NCI-H2196 treated with DMSO at 0.1 percent for 48 hours (cell line): ENCODE results near the gene TUBA1A.
"Not testable (repeated sequence)": the region's sequence is repeated elsewhere in the genome, so short reads cannot be mapped to it uniquely, and the experiment has no call there.

ENCODE experiments used
- DNase-seq: peaks from one replicate; lab custom pipeline; 2025; ENCODE audit not compliant: unreplicated experiment; lab: John Stamatoyannopoulos, UW

Gene TUBA1A

DNA sequence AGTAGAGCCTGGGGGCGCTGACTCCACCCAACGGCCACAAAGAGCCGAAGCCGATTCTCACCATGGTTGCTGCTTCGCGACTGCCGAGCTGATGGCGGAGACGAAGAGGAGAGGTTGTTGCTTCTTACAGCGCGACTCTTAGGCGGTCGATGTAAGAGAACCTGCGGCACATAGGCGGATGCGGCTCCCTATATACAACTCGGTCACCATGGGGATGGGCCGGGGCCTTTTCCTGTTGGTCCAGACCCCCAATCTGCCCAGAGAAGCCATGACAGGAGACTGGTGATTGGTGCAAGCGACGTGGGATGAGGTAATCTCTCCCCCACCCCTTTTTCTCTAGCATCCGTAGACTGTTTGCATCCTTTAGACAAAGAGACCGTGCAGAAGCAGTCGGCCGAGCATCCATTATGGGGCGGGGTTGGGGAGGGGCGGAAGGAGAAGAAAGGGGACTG, at the start of gene TUBA1A:
Gene TUBA1A, minus strand, starts transcription at position 165 of the 452 bp plus-strand sequence. Its CDS starts 101 bp downstream, at position 64.
- DNase-seq: peak; percentile 98

DNA sequence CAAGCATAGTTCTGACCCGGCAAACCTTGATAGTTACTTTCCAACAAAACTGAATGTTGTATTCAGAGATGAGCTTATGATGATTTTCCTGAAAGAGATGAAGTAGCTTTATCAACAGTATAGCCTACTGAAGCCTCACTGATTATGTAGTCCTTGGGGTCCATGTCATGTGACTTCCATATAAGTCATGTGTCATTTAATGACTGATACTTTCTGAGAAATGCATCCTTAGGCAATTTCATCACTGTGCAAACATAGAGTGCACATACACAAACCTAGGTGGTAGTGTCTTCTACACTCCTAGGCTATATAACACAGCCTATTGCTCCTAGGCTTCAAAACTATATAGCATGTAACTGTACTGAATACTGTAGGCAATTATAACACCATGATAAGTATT, 47.5 kb upstream of the TUBA1A start:
- no peak for DNase-seq

DNA sequence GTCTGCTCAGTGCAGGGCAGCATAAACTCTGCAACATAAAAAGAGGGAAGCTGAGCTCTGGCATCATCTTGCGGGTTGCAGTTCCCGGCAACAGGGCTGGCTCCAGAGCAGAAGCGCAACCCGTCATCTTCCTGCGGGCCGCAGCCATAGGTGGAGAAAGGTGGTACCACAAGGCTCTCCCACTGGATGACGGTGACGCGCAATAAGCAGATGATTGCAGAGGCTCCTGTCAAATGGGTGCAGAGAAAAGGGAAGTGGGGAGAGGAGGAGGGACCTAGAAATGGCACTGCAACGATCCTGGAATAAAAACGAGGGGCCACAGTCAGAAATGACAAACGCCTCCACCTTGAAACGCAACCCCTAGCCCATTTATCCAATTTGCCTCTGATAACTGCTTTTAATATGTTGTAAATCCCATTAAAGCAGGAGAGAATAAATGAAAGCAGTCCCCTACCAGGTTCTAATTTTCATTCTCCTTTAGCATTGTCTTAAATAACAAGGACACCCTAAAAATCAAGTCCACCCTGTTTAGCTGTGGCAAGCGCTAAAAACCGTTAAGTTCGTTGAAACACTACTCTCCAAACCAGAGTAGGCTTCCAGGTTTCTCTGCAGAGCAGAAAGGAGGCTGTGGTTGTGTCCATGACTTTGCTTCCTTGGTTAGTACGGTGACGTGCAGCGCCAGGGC, 45.1 kb upstream of the TUBA1A start:
- DNase-seq: no peak

DNA sequence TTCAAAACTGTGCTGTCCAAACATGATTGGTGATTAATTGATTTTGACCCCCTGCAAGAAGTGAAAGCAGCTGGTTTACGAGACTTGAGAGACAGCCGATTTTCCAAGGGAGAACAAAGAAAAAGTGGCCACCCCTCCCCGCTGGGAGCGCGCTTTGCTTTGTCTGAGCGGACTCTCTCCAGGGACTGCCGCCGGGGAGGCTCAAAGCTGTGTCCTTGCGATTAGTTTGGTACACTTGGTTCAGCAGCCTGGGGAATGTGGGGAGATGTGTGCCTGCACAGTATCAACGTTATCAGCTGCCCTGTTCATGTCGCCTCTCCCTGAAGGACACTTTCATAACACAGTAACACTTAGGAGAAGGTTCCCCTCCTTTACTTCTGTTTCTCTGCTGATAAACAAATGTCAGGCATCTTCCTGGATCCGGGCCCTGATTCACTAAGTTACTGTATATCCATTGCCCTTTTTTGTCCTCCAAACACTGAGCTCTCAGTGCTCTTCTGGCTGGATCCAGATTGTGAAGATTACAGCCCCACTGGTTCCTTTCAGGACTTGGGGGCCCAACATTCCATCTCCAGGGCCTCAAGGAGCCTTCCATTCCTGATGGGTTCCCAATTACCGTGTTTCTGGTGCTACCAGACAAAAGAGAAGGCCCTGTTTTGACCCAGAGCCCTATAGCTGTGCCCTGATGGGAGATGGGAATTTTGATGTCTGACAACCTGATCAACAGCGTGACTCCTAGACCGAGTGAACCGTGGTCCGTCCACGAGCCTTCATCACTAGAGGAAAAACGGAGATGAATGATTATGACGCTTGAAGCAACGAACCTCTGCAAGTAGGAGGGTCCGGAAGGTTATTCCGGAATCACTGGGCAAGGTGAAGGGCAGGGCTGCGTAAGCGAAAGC, 44.3 kb upstream of the TUBA1A start:
- peak; percentile 54 for DNase-seq

DNA sequence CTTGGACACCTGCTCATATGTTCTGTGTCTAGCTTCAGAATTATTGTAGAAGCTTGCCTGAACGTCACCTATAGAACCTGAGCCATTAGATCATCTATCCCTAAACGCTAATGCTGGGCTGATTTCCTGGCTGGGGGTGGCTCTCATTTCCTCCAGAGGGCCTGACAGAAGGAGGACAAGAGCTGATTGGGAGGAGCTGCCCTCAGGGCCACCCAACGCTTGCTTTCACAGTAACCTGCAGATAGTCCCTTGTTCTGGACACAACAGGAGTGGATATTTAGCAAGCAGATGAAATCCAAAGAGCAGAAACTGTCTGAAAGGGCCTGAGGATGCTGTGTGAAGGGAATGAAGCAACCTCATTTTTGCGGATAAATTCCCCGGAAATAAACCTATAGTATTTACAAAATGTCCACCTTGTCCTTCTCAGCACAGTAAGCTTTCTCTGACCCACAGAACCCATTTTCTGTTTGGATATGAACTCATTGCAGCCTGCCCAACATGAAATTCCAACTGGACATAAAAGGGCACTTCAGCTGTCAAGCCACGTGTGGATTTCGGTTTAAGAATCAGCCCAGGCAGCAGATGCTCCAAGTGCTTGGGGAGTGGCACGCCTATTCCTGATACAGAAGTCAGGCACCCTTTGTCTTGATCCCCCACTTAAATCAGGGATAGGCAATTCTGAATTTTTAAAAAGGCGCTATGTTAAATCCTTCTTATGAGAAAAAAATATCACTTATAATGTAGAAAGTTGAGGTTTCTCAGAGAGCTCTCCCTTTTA, 43.2 kb upstream of the TUBA1A start:
- peak; percentile 52 for DNase-seq

DNA sequence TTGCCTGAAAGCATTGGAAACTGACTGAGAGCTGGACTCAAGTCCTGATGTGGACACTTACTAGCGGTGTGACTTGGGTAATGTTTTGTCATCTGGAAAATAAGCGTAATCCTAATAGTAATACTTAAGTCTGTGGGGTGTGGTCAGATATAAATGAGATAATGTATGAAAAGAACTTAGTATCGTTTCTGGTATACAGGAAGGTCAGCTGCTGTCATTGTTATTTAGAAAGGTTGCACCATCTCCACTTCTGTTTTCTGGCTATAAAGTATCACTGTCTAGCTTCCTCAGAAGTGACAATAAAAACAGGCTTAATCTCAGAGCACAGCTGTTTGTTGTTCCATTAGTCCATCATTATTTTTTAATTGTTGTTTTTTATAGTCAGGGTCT, 41.9 kb upstream of the TUBA1A start:
- no peak for DNase-seq

DNA sequence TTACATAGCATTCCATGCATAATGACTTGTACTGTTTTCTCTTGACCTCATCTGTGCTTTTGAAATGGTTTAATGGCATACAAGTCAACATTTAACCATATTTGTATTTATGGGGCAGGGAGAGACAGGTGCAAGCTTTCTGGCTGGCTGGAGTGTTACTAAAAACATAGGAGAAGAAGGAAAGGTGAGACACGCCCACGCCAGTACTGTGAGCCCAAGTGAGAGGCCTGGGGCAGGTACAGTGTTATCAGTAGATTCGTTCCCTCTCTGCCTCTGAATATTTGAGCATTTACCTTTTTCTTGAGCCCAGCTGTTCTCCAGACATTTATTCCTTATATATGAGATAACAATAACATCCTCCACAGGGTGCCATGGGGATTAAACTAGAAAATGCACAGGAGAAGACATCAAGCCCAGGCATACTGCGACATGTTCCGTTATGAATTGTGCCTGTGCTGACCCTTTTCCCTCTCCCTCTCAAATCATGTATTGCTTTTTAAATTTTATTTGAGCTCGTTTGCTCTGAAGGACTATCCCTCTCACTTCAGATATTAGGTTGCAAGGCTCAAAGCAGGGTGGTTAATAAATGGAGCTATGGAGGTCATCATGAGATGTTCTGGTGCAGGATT, 41.4 kb upstream of the TUBA1A start:
- no peak for DNase-seq

DNA sequence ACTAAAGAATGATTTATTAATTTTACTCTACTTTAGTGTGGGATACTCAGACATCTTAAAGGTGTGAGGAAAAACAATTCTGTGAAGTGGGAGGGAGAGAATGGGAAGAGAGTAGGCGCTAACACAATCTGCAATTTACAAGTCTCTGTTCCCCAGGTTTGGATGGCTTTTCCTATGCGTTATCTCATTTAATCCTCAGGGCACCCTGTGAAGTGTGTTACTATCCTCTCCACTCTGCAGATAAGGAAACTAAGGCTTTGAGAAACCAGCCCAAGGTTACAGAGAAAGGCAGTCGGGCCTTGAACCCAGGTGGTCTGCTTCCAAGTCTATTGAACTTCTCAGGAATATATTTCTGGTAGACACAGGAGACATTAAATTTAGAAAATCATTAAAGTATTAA, 39.8 kb upstream of the TUBA1A start:
- no peak for DNase-seq

DNA sequence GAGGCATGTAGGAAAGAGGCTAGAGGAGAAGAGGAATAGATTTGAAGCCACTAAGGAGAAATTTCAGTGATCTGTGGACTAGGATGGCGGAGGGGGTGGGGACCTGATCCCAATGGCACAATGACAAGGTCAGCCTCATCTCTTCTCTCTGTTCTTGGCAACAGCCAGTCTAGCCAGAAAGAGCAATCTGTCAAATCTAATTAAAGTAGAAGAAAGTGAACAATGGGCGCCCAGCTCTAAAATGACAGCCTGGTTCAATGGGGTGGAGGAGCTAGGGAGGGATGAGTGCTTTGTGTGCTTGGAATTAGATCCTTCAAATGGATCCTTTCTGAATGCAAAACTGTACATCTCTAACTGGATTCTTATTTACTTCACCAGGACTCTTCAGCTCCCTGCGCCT, 38.8 kb upstream of the TUBA1A start:
- DNase-seq: no peak

DNA sequence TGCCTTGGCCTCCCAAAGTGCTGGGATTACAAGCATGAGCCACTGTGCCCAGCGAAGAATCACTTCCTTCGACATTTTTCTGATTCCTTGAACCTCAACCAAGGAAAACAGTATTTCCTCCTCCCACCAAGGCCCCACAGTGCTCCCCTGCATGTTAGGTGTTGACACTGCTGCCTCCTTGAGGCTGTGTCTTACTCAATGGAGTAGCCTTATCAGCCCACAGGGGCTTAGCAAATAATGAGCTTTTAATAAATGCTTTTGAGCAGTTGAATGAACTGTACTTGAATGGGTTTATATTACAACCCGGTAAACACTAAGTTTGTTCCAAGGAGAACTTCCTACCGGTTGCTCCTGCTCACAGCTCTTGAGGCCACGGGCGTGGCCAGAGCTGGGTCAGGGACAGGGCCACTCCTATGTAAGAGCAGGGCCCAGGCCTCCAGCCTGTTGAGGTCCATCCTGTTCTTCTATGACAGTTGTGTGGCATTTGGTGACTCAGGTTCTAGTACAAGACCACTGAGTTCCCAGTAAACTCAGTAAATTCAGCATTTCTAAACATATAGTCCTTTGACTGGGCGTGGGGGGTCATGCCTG, 36.8 kb upstream of the TUBA1A start:
- DNase-seq: no peak

DNA sequence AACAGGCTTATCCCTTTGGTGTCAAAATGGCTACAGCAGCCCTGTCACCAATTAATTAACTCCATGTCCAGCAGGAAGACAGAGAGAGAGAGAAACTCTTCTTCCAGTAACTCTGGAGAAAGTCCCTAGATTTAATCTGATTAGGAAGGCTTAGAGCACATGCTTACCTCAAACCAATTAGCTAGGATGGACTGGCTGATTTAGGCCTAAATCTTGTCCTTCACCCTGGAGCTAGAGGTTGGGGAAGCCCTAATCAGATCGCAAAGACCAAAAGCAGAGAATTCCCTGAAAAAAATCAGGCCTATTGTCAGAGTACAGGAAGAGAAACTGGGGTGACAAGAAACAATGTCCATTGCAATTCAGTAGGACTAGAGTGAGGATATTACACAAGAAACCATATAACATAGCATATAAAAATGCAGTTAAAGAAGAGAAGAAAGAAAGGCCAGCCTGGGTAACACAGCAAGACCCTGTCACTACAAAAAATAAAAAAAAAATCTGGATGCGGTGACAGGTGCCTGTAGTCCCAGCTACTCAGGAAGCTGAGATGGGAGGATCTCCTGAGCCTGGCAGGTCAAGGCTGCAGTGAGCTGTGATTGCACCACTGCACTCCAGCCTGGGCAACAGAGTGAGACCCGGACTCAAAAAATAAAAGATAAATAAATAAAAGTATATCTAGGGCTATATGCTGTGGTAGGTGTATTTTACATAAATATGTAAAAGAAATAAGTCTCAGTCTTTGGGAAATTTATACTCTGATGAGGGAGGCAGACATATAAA, 34.9 kb upstream of the TUBA1A start:
- DNase-seq: no peak

DNA sequence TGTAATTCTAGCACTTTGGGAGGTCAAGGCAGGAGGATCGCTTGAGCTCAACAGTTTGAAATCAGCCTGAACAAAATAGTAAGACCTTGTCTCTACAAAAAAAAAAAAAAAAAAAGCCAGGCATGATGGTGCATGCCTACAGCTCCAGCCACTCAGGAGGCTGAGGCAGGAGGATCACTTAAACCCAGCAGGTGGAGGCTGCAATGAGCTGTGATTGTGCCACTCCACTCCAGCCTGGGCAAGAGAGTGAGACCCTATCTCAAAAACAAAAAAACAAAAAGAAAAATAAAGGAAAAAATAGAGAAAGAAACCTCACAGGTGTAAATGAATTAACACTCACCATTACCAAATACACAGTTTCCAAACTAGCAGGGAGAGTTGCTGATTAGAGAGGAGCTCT, 34.2 kb upstream of the TUBA1A start:
- no peak for DNase-seq

DNA sequence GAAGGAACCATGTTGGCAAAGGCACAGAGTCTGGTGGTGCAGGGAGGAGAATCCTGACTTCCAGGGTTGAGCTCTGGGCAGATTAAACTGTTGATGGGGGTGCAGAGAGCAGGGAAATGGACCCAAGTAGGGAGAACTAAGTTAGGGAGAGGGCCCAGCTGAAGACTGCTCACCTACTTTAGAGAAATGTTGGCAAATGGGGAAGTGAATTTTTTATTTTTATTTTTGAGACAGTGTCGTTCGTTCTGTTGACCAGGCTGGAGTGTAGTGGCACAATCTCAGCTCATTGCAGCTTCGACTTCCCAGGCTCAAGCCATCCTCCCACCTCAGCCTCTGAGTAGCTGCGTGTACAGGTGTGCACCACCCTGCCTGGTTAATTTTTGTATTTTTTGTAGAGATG, 32.1 kb upstream of the TUBA1A start:
- no peak for DNase-seq

DNA sequence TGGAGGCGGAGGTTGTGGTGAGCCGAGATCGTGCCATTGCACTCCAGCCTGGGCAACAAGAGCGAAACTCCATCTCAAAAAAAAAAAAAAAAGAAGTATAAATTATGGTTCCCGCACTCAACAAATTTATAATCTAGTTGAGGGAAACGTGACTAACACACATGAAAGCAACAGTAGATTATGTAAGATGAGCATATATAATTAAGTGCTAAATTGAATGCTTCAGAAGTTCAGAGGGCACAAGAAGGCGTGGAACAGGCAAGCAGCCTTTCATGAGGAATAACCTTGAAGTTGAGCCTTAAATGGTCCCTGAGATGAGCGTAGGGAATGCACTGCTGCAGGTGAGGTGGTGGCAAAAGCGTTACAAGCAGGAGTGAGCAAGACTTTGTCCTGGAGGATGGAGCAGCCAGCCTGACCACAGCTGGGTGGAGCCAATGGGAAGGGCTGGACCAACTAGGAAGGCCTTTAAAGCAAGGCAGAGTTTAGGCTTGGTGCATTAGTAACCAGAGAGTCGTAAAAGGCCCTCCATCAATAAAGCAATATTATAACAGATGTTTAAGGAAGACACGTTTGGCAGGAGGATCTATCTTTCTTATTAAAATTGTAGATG, 30.6 kb upstream of the TUBA1A start:
- DNase-seq: no peak

DNA sequence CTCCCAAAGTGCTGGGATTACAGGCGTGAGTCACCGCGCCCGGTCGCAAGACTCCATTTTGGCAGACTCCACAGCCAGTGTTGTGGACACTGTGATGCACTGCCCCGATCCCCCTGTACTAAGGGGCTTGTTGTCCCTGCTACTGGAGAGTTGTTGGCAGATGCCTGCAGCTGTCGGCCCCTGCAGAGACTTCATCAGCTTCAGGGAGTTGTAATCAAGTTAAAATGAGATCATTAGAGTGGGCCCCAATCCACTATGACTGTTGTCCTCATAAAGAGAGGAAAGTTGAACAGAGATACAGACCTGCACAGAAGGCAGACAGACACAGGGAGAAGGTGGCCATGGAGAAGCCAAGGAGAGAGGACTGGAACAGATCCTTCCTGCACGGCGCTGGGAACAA, 23.7 kb upstream of the TUBA1A start:
- no peak for DNase-seq

DNA sequence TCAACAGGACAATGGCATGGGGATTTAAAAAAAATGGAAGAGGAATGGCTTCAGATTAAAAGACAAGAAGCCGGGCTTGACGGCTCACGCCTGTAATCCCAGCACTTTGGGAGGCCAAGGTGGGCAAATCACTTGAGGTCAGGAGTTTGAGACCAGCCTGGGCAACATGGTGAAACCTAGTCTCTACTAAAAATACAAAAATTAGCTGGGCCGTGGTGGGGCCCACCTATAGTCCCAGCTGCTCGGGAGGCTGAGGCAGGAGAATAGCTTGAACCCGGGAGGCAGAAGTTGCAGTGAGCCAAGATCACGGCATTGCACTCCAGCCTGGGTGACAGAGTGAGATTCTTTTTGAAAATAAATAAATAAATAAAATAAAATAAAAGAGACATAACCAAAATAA, 21.8 kb upstream of the TUBA1A start:
- not testable (repeated sequence) for DNase-seq

DNA sequence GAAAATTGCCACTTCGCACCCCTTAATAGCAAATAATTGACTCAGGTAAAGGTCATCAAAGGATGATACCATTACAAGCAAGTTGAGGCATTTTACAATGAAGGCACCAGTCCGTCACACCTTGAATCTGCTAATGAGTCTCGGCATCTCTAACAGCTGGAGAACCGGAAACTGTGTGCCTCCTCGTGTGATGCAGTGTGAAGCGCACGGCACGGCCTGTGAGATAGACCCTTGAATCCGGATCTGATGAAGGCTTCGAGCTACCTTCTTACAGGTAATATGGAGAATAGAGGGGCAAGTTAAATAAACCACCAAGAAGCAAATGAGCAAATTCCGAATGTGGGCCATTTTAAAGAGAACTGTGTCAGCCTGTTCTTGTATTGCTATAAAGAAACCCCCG, 19.8 kb upstream of the TUBA1A start:
- DNase-seq: no peak

DNA sequence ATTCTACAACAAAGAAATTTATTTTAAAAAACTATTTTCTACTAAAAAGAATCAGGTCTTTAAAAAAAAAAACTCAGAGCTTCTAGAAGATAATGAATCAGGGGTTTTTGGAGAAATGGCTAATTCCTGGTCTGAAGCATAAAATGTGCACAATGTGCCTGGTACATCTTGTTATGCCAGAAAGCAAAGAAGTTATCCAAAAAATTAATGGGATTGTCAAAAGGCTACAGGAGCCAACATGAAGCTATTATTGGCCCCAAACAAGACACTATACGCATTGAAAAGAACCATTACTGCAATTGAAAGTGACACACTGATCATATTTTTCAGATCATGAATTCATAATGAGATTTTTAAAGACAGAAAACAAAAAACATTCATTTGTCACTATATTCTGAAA, 19.3 kb upstream of the TUBA1A start:
- no peak for DNase-seq

DNA sequence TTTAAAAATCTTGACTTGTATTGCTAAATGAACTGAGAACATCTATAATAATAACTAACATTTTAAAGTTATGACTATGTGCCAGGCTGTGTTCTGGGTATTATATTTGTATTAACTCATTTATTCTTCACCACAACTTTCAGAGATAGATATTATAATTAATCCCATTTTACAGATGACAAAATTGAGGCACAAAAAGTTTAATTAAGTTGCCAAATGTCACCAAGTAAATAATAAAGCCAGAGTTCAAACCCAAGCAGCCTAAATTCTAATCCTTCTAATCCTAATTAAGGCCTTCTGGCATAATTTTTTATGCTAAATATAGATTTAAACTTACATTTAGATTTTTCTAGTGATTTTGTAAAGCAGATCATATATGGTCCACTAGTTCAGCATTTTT, 17.5 kb upstream of the TUBA1A start:
- no peak for DNase-seq
